Measurements from ENCODE around the gene TEX54.

GRCh38 chr11:62844154-62844553 lies 11.5 kb upstream of the TEX54 start:
- TF ChIP-seq CTCF (IDR thresholded peaks at IDR 0.05; ENCODE audit: low read depth, low read length, missing input control), result no peak
- no peak for TF ChIP-seq YY1 (IDR thresholded peaks at IDR 0.05)
- no peak for TF ChIP-seq REST (IDR thresholded peaks at IDR 0.05)
- TF ChIP-seq SP1 (IDR thresholded peaks at IDR 0.05), result no peak
